ENCODE measurements around the gene PLCL2.
"Not testable (repeated sequence)": the region's sequence is repeated elsewhere in the genome, so short reads cannot be mapped to it uniquely, and the experiment has no call there.

DNA sequence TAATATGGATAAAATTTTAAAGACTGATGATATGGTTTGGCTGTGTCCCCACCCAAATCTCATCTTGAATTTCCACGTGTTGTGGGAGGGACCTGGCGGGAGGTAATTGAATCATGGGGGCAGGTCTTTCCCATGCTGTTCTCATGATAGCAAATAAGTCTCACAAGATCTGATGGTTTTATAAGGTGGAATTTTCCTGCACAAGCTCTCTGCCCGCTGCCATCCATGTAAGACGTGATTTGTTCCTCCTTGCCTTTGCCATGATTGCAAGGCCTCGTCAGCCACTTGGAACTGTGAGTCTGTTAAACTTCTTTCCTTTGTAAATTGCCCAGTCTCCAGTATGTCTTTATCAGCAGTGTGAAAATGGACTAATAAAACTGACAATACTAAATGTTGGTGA, 222.0 kb downstream of the PLCL2 start:
- TF ChIP-seq, protein P1, sequence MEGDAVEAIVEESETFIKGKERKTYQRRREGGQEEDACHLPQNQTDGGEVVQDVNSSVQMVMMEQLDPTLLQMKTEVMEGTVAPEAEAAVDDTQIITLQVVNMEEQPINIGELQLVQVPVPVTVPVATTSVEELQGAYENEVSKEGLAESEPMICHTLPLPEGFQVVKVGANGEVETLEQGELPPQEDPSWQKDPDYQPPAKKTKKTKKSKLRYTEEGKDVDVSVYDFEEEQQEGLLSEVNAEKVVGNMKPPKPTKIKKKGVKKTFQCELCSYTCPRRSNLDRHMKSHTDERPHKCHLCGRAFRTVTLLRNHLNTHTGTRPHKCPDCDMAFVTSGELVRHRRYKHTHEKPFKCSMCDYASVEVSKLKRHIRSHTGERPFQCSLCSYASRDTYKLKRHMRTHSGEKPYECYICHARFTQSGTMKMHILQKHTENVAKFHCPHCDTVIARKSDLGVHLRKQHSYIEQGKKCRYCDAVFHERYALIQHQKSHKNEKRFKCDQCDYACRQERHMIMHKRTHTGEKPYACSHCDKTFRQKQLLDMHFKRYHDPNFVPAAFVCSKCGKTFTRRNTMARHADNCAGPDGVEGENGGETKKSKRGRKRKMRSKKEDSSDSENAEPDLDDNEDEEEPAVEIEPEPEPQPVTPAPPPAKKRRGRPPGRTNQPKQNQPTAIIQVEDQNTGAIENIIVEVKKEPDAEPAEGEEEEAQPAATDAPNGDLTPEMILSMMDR (conservative IDR thresholded peaks at IDR 0.05; ENCODE audit: low read depth, low read length), result not testable (repeated sequence)
- not testable (repeated sequence) for TF ChIP-seq EZH2 (IDR thresholded peaks at IDR 0.05; ENCODE audit: borderline replicate concordance, low read depth, low read length, poor library complexity, severe bottlenecking)
